Caco-2 (cell line): ENCODE data around the gene PARD3. TPM values are rescaled to one million over a fixed set of nuclear protein-coding genes. Genes with fewer than 3 reads are reported as not detected.

ENCODE experiments used
- BruUV-seq: library from RNA; stranded (reverse); fragments of 400-500 nt; replicated peaks from 2 replicates; lab custom pipeline; 2021; lab: Mats Ljungman, UMichigan
- CTCF ChIA-PET: fragments of 300-600 bp; sonication (Branson Sonifier 250); formaldehyde crosslinking; loops from one replicate; lab custom pipeline; 2022; ENCODE audit warnings: antibody characterized with exemption; lab: Charles Lee
- POLR2A ChIA-PET: fragments of 300-600 bp; sonication (Branson Sonifier 250); formaldehyde crosslinking; loops from one replicate; lab custom pipeline; 2022; ENCODE audit warnings: antibody characterized with exemption; lab: Charles Lee
- DNase-seq, 2 experiments: peaks; one replicate each; pipeline versions ENCODE4 v3.0.0 to v3.0.0-alpha.2; 2020 to 2022
- H3K27me3 ChIP-seq: replicated peaks from 2 replicates; pipeline ENCODE4 v1.6.0; 2011; ENCODE audit warnings: low read length; ENCODE audit not compliant: control insufficient read depth, insufficient read depth
- H3K36me3 ChIP-seq: 2 replicates; pipeline ENCODE4 v1.5.1; 2011; ENCODE audit warnings: low read length; ENCODE audit not compliant: control insufficient read depth, insufficient read depth
- H3K4me1 ChIP-seq: fragments of 250-450 bp; sonication (Bioruptor Pico); 2 replicates; pipeline ENCODE4 v1.5.1; 2020; ENCODE audit warnings: mild to moderate bottlenecking
- H3K4me3 ChIP-seq: 2 replicates; pipeline ENCODE4 v1.5.1; 2011; ENCODE audit warnings: low read depth, mild to moderate bottlenecking, control low read depth, low read length
- H3K9me3 ChIP-seq: fragments of 250-450 bp; sonication (Bioruptor Pico); 2 replicates; pipeline ENCODE4 v1.5.1; 2020; ENCODE audit warnings: mild to moderate bottlenecking, moderate library complexity
- H3K27ac Mint-ChIP-seq: one replicate; pipeline ENCODE4 v1.8.0; 2022; ENCODE audit warnings: mixed read lengths; ENCODE audit not compliant: unreplicated experiment
- H3K27me3 Mint-ChIP-seq: one replicate; pipeline ENCODE4 v1.8.0; 2022; ENCODE audit warnings: mixed read lengths; ENCODE audit not compliant: insufficient read depth, unreplicated experiment
- H3K36me3 Mint-ChIP-seq: one replicate; pipeline ENCODE4 v1.8.0; 2022; ENCODE audit warnings: mild to moderate bottlenecking, mixed read lengths; ENCODE audit not compliant: insufficient read depth, unreplicated experiment
- H3K4me1 Mint-ChIP-seq: one replicate; pipeline ENCODE4 v1.8.0; 2022; ENCODE audit warnings: low read depth, mixed read lengths; ENCODE audit not compliant: unreplicated experiment
- H3K4me3 Mint-ChIP-seq: one replicate; pipeline ENCODE4 v1.8.0; 2022; ENCODE audit warnings: mild to moderate bottlenecking, moderate library complexity, mixed read lengths; ENCODE audit not compliant: unreplicated experiment
- H3K9me3 Mint-ChIP-seq: one replicate; pipeline ENCODE4 v1.8.0; 2022; ENCODE audit warnings: mixed read lengths; ENCODE audit not compliant: unreplicated experiment
- CTCF ChIP-seq, 2 experiments: fragments of 200-600 bp in 1 of 2; IDR thresholded peaks; 1 replicate in 1 of 2; 2 replicates in 1 of 2; pipeline versions ENCODE4 v1.5.1 to v1.8.0; 2011 to 2022; ENCODE audit warnings: antibody characterized with exemption in 1 of 2, control low read depth in 1 of 2, inconsistent platforms in 1 of 2, low read depth in 1 of 2, low read length in 1 of 2, mild to moderate bottlenecking in 1 of 2, moderate library complexity in 1 of 2; ENCODE audit not compliant: insufficient read depth in 1 of 2, severe bottlenecking in 1 of 2, unreplicated experiment in 1 of 2
- intact Hi-C: fragments of 100-400 bp; cut with micrococcal nuclease; formaldehyde crosslinking; loops from one replicate; pipeline ENCODE4 v1.10.0; 2022; ENCODE audit not compliant: unreplicated experiment
- total RNA-seq: library from RNA; stranded (reverse); gene quantifications from 2 replicates; pipeline ENCODE4 v1.2.3, GENCODE V29; 2022

Gene PARD3
- total RNA-seq, 1 experiment from 2014 or later, result 80.7 TPM

GRCh38 chr10:34249634-34250033 is 565.5 kb downstream of the PARD3 start:
- H3K27me3 ChIP-seq, result no peaks in the 10 kb centered on the region
- H3K4me1 ChIP-seq, result peaks cover 5% of the 10 kb centered on the region; the same call in 1 of the 2 replicates
- Mint-ChIP-seq H3K4me3 (no peak overlapping the region), H3K27me3 (no peaks in the 10 kb centered on the region), H3K4me1 (peaks cover 20% of the 10 kb centered on the region), H3K9me3 (no peaks in the 10 kb centered on the region), H3K27ac (no peak overlapping the region), H3K36me3 (no peaks in the 10 kb centered on the region)
- ChIA-PET POLR2A (no interaction called here), CTCF (interaction anchor here (0.6 kb wide), 1 partner anchor 54 kb away, joined by 6 read pairs; no protein-coding TSS in a partner anchor)
- H3K36me3 ChIP-seq, result no peaks in the 10 kb centered on the region
- DNase-seq, result peak; percentile 62 to 67
- no TSS peak for BruUV-seq
- TF ChIP-seq CTCF (IDR thresholded peaks at IDR 0.05; ENCODE audit: insufficient read depth in 1 of 2, low read depth in 1 of 2, low read length in 1 of 2, severe bottlenecking in 1 of 2, unreplicated experiment in 1 of 2), result peak; percentile 28 to 75
- H3K9me3 ChIP-seq, result no peaks in the 10 kb centered on the region
- intact Hi-C loops, result loop anchor here (1.0 kb wide), 2 partner anchors 56 to 389 kb away; no protein-coding TSS in a partner anchor
- H3K4me3 ChIP-seq, result no peak overlapping the region

GRCh38 chr10:34247560-34247959 is 567.5 kb downstream of the PARD3 start:
- TF ChIP-seq CTCF (IDR thresholded peaks at IDR 0.05; ENCODE audit: insufficient read depth in 1 of 2, low read depth in 1 of 2, low read length in 1 of 2, severe bottlenecking in 1 of 2, unreplicated experiment in 1 of 2), result no peak
- Histone ChIP-seq H3K9me3 (no peaks in the 10 kb centered on the region), H3K27me3 (no peaks in the 10 kb centered on the region), H3K36me3 (no peaks in the 10 kb centered on the region), H3K4me1 (peaks cover 8% of the 10 kb centered on the region; the same call in 1 of the 2 replicates), H3K4me3 (no peak overlapping the region)
- Mint-ChIP-seq H3K4me1 (peaks cover 21% of the 10 kb centered on the region), H3K4me3 (no peak overlapping the region), H3K27me3 (no peaks in the 10 kb centered on the region), H3K9me3 (no peaks in the 10 kb centered on the region), H3K27ac (no peak overlapping the region), H3K36me3 (no peaks in the 10 kb centered on the region)
- ChIA-PET POLR2A (no interaction called here), CTCF (interaction anchor here (0.6 kb wide), 1 partner anchor 391 kb away, joined by 4 read pairs; no protein-coding TSS in a partner anchor)
- DNase-seq, result no peak
- BruUV-seq, result no TSS peak
- intact Hi-C loops, result no loop called here

DNA sequence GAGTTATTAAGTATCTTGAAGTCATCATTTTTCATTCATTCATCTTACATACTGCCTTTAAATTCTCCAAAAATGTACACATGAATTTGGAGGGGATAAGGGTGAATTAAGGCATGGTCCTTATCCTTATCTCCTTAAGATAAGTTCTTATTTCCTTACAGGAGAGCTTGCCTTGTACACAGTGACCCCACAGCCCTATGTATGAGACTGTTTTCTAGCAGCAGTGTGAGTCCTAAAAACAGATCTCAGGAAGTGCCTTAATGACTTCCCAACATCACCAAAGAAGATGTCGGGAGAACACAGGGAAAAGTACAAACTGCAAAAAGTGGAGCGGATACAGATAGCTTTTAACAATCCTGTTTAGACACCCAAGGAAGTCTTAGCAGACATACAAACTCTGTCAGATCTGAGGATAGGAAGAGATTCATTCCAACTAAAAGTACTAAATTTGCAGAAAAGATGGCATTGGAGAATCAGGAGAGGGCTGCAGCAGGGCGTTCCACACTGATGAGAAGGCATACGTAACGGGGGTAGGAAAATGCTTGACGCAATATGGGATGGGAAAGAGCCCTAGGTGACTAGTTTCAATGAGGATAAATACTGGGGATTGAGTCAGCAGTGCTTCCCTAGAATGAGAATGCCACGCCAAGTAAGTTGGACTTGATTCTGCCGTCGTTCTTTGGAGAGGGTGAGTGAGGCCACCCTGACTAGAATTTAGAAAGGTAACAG is 570.2 kb downstream of the PARD3 start:
- H3K4me1 ChIP-seq, result peaks cover 8% of the 10 kb centered on the region; the same call in 1 of the 2 replicates
- Mint-ChIP-seq H3K9me3 (no peaks in the 10 kb centered on the region), H3K27ac (no peak overlapping the region), H3K27me3 (no peaks in the 10 kb centered on the region), H3K36me3 (no peaks in the 10 kb centered on the region), H3K4me1 (peaks cover 24% of the 10 kb centered on the region), H3K4me3 (no peak overlapping the region)
- no peaks in the 10 kb centered on the region for H3K27me3 ChIP-seq
- intact Hi-C loops, result no loop called here
- ChIA-PET CTCF (interaction anchor here (1.1 kb wide), 1 partner anchor 61 kb away, joined by 3 read pairs; no protein-coding TSS in a partner anchor), POLR2A (no interaction called here)
- H3K4me3 ChIP-seq, result no peak overlapping the region
- TF ChIP-seq CTCF (IDR thresholded peaks at IDR 0.05; ENCODE audit: insufficient read depth in 1 of 2, low read depth in 1 of 2, low read length in 1 of 2, severe bottlenecking in 1 of 2, unreplicated experiment in 1 of 2), result no peak
- H3K9me3 ChIP-seq, result no peaks in the 10 kb centered on the region
- no peak for DNase-seq
- BruUV-seq, result no TSS peak
- H3K36me3 ChIP-seq, result no peaks in the 10 kb centered on the region
